ENCODE results near the gene BOK.
A peak's percentile ranks its signal among the peaks of the same experiment; 100 is the strongest.

BOK gene

GRCh38 chr2:241606186-241606585, 47.6 kb downstream of the BOK start:
- DNase-seq = no peak

GRCh38 chr2:241607162-241607885, 48.8 kb downstream of the BOK start:
- no peak for DNase-seq

GRCh38 chr2:241608881-241609280, 50.3 kb downstream of the BOK start:
- DNase-seq = no peak

DNA sequence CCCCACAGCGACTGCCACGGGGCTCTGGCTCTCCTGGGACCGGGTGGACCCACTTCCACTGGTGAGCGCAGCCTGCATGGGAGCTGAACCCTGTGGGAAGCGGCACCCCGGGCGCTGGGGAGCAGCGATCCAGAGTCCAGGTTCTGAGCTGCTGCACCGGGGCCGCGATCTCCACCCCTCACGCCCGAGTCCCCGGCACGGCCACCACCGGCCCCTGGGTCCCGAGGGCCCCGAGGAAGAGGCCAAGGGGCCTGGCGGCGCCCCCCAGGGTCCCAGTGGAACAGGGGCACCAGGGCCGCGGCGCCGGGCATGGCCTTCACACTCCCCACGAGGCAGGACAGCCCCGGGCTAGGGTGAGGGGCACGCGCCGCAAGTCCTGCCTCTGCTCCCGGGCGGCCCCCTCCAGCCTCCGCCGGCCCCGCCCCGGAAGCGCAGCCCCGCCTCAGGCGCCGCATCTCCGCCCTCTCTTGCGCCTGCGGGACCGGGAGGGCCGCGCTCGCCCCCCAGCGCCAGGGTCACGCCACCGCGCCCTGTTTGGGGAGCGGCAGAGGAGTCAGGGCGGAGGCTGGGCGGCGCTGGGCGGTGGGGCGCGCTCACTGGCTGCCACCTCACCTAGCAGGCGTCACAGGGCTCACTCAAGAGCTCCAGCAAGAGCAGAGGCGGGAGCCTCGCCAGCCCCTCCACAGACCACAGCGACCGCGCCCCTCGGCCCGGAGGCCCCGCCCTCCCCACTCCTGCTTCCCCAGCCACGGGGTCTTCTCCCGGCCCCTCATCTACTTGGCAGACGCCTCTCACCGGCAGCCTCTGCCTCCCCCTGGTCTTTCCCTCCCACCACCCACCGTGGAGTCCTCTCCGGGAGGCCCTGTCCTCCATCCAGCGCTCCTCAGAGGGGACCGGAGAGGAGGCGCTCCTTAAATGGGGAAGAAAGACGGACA, 51.6 kb downstream of the BOK start:
- no peak for DNase-seq

- DNase-seq = no peak
Measured at GRCh38 chr2:241611062-241611461, 52.5 kb downstream of the BOK start.

GRCh38 chr2:241612156-241613016, 53.8 kb downstream of the BOK start:
- DNase-seq = no peak

DNA sequence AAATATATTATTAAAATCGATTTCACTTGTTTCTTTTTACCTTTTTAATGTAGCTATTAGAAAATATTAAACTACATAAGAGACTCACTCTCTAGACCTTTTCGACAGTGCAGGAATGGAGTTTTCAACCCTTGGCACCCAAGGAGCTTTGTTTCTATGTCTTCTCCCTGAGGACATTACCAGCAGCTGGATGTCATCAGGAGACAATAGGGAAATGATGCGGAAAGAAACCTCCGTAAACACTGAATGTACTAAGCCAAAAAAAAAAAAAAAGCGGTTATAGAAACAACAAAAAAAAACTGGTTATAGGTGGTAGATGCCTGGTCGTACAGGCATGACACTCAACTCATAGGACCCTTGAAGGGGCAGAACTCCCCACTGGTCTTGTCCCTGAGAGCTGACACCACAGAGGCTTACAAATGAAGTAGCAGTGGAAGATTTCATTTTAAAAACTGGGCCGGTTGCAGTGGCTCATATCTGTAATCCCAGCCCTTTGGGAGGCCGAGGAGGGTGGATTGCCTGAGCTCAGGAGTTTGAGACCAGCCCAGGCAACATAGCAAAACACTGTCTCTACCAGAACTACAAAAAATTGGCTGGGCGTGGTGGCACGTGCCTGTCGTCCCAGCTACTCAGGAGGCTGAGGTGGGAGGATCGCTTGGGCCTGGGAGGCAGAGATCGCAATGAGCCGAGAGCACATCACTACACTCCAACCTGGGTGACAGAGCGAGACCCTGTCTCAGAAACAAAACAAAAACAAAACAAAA, 54.7 kb downstream of the BOK start:
- no peak for DNase-seq

- DNase-seq = no peak
Measured at GRCh38 chr2:241615041-241615440, 56.5 kb downstream of the BOK start.

DNA sequence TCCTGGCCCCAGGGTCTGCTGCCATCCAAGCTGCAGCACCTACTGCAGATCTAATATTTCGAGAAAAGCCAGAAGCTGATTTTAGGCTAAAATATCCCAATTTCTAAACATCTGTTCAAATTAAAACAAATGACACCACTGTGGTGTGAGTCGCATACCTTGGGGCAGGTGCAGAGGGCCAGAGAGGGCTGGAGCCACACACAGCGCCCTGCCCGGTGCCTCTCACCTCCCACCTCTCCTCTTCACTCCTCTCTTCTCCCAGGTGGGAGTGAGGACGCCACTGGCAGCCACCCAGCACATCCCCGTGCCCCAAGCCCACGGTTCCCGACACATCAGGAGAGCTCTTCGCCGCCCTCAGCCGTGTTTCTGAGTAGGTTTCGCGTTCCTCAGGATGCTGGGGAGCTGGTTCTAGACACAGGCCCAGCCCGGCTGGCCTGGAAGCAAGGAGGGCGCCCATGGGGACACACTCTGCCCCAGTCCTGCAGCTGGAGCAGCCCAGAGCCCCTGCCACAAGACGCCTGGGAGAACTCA, 57.0 kb downstream of the BOK start:
- no peak for DNase-seq

DNA sequence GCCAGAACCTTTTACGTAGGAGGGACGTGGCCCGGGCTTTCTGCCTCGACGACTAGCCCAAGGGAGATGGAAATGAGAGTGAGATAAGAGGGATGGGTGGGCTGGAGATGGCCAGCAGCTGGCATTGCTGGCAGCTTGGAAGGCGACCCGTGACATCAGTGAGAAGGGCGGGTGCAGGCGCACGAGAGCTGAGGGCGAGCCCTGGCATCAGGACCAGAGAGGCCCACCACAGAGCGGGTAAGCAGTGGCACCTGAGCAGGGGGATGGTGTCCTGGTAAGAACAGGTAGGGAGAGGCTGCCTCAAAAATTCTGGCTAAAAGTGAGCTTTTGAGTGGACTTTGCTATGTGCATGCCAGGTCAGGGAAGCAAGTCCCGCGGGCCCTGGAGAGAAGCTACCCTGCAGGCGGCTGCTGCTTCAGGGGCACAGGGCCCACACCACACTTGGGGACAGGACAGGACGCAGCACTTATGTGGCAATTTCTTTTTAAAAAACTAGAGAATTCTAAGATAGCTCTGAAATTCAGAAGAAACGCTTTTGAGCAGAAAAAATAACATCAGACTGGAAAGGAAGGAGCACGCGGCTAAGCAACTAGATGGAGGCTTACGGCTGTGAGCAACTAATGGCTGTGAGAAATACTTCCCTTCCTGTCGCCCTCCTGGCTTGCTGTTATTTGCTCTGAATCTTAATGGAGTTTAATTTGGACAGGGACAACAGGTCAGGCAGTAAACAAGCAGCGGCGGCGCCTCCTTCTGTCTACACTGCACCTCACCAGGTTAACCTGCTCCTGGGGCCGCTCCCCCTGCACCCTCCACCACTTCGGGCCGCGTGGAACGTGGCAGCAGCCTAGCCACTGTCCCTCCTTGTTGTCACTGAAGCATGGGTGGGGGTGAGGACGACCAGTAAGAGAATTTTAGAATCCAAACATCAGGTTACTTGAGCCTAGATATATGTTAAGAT, 57.9 kb downstream of the BOK start:
- DNase-seq = peak; percentile 19 to 23

DNA sequence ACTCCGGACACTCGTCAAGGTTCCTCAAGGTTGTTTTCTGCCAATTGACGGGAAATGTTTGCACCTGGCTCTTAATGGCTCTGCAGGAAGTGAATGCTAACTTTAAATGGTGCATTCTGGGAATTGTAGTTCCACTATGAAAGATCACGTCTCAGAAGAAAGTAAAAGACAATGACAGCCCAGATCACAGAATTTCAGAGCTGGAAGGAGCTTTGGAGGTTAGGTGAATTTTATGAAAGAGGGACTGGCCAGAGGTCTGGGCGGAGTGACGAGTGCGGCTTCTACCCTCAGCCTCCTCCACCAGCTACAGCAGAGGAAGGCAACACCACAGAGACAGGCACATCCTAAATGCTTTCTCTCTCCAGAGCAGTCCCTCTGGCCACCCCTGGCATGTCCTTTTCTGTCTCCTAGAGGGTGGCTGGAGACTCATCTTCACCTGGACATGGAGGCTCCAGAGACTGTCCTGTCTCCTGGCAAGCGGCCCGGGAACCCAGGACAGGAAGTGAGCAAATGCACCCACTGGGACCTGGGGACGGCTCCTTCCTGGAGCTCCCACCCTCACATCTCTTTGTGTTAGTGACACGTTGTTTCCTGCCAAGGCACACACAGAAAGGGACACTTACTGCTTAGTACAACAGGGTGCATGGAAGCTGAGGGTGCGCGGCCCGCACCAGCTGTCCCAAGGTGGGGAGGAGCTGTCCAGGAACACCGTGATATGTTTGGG, 59.0 kb downstream of the BOK start:
- DNase-seq = peak; percentile 81 to 94

GRCh38 chr2:241618296-241618805, 59.8 kb downstream of the BOK start:
- no peak for DNase-seq

- DNase-seq = no peak
Measured at GRCh38 chr2:241618829-241619228, 60.3 kb downstream of the BOK start.

- no peak for DNase-seq
Measured at GRCh38 chr2:241619597-241620418, 61.3 kb downstream of the BOK start.

DNA sequence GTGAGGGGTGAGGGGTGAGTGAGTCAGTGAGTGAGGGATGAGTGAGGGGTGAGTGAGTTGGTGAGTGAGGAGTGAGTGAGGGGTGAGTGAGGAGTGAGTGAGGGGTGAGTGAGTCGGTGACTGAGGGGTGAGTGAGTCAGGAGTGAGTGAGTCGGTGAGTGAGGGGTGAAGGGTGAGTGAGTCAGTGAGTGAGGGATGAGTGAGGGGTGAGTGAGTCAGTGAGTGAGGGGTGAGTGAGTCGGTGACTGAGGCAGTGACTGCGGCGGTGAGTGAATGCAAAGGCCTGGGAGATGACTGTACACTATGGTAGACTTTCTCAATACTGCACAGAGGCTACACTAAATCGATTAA, 61.8 kb downstream of the BOK start:
- DNase-seq = no peak
